ENCODE results near the gene RNF169. TPM values are rescaled to one million over a fixed set of nuclear protein-coding genes. Genes with fewer than 3 reads are reported as not detected.

RNF169 gene
- total RNA-seq, 1 experiment from 2014 or later, result 28.0 TPM

DNA sequence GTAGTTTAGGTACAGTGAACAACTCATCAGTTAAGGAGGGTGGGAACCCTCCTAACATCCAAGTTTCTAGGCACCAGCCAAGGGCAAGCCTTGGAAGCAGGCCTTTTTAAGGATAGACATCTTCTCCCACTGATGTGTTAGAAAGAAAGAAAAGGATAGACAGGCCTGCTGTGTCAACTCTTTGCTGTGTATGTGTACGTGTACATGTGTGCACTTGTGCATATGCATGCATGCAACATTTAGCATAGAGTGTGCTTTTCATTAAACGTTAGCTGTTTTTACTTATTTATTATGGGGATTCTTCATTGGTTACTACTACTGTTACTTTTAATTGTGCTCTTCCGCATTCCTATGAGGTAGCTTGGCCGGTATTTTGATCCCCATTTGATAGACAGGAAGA lies 36.1 kb downstream of the RNF169 start:
- TF ChIP-seq, protein P1, sequence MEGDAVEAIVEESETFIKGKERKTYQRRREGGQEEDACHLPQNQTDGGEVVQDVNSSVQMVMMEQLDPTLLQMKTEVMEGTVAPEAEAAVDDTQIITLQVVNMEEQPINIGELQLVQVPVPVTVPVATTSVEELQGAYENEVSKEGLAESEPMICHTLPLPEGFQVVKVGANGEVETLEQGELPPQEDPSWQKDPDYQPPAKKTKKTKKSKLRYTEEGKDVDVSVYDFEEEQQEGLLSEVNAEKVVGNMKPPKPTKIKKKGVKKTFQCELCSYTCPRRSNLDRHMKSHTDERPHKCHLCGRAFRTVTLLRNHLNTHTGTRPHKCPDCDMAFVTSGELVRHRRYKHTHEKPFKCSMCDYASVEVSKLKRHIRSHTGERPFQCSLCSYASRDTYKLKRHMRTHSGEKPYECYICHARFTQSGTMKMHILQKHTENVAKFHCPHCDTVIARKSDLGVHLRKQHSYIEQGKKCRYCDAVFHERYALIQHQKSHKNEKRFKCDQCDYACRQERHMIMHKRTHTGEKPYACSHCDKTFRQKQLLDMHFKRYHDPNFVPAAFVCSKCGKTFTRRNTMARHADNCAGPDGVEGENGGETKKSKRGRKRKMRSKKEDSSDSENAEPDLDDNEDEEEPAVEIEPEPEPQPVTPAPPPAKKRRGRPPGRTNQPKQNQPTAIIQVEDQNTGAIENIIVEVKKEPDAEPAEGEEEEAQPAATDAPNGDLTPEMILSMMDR (IDR thresholded peaks at IDR 0.05; ENCODE audit: insufficient read depth in 1 of 2, low read depth in 1 of 2, low read length in 1 of 2, severe bottlenecking in 1 of 2, unreplicated experiment in 1 of 2), result no peak
- BruUV-seq (replicated peaks), result no TSS peak

DNA sequence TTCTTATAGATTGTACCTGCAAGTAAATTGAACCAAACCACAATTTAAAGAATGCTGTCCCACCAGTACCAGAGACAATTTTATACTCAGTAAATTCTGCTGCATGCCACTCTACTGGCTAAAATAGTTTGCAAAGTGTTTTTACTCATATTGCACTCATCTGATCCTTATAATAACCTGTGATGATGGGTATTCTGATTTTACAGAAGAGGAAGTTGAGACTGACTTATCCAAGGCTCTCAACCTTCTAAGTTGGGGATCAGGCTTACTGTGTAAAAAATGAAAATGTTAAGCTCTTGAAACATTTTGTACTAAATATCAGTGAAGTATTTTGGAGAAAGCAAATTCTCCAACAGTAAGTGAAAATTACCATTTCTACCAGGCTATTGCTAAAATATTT lies 37.9 kb downstream of the RNF169 start:
- H3K36me3 ChIP-seq (ENCODE audit: control insufficient read depth, insufficient read depth, low read length), result peaks cover 15% of the 10 kb centered on the region
- no peaks in the 10 kb centered on the region for H3K27me3 ChIP-seq (replicated peaks; ENCODE audit: control insufficient read depth, insufficient read depth, low read length)
- H3K4me1 Mint-ChIP-seq (ENCODE audit: low read depth, unreplicated experiment), result no peaks in the 10 kb centered on the region
- POLR2A ChIA-PET, result no interaction called here
- no peaks in the 10 kb centered on the region for H3K27me3 Mint-ChIP-seq (ENCODE audit: insufficient read depth, unreplicated experiment)
- DNase-seq, result no peak
- no peaks in the 10 kb centered on the region for H3K9me3 Mint-ChIP-seq (ENCODE audit: unreplicated experiment)
- no peaks in the 10 kb centered on the region for H3K9me3 ChIP-seq
- intact Hi-C loops (cut with micrococcal nuclease; ENCODE audit: unreplicated experiment), result no loop called here
- no peaks in the 10 kb centered on the region for H3K4me1 ChIP-seq
- CTCF ChIA-PET, result no interaction called here
- H3K36me3 Mint-ChIP-seq (ENCODE audit: insufficient read depth, unreplicated experiment), result peaks cover 9% of the 10 kb centered on the region
- TF ChIP-seq, protein P1 (IDR thresholded peaks at IDR 0.05; ENCODE audit: insufficient read depth in 1 of 2, low read depth in 1 of 2, low read length in 1 of 2, severe bottlenecking in 1 of 2, unreplicated experiment in 1 of 2), result no peak
- BruUV-seq (replicated peaks), result no TSS peak
- no peak overlapping the region for H3K4me3 ChIP-seq (ENCODE audit: low read depth, low read length)
- no peak overlapping the region for H3K27ac Mint-ChIP-seq (ENCODE audit: unreplicated experiment)
- no peak overlapping the region for H3K4me3 Mint-ChIP-seq (ENCODE audit: unreplicated experiment)

More for the DNA sequence above, 36.1 kb downstream of the RNF169 start:
- Histone ChIP-seq H3K4me3 (ENCODE audit: low read depth, low read length) (no peak overlapping the region), H3K9me3 (no peaks in the 10 kb centered on the region), H3K4me1 (no peaks in the 10 kb centered on the region), H3K27me3 (replicated peaks; ENCODE audit: control insufficient read depth, insufficient read depth, low read length) (no peaks in the 10 kb centered on the region), H3K36me3 (ENCODE audit: control insufficient read depth, insufficient read depth, low read length) (peaks cover 1% of the 10 kb centered on the region; the same call in 1 of the 2 replicates)
- no peaks in the 10 kb centered on the region for H3K4me1 Mint-ChIP-seq (ENCODE audit: low read depth, unreplicated experiment)
- H3K4me3 Mint-ChIP-seq (ENCODE audit: unreplicated experiment), result no peak overlapping the region
- intact Hi-C loops (cut with micrococcal nuclease; ENCODE audit: unreplicated experiment), result no loop called here
- ChIA-PET POLR2A (no interaction called here), CTCF (interaction anchor here (0.5 kb wide), 1 partner anchor 14 kb away, joined by 3 read pairs; no protein-coding TSS in a partner anchor)
- H3K36me3 Mint-ChIP-seq (ENCODE audit: insufficient read depth, unreplicated experiment), result no peaks in the 10 kb centered on the region
- DNase-seq, result no peak
- H3K9me3 Mint-ChIP-seq (ENCODE audit: unreplicated experiment), result no peaks in the 10 kb centered on the region
- H3K27me3 Mint-ChIP-seq (ENCODE audit: insufficient read depth, unreplicated experiment), result no peaks in the 10 kb centered on the region
- H3K27ac Mint-ChIP-seq (ENCODE audit: unreplicated experiment), result no peak overlapping the region

DNA sequence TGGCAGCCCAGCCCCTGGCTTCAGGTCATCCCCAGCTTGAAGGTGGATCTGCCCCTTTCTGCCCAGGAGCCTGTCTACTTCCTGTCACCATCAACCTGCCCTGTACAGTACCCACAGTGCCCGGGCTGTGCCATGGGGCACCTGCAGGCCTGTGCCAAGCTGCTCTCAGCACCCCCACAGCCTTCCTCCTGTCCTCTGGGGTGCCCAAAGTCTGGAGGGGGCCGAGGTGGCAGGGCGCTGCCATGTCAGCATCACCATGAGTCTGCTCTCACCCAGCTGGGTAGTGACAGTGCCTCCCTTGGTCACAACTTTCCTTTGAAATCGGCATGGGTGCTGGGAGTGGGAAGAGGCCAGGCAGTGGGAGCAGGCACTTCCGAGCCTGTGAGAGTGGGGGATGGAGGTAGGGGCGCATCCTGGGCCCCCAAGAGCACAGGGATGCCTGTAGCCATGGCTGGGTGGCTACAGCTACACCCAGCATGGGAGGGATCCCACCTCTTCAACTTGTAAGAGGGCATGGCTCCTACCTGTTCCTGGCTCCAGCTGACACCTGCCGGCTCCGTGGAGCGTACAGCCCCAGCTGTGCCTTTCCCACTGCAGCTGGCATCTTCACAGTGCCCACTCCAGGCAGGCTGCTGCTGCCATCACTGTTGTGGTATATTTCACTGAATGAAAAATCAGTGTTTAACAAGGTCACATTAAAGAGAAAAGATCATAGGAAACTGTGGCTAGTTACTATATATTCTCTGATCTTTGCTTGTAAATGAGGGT lies 42.9 kb downstream of the RNF169 start:
- CTCF ChIA-PET, result no interaction called here
- no peaks in the 10 kb centered on the region for H3K4me1 Mint-ChIP-seq (ENCODE audit: low read depth, unreplicated experiment)
- POLR2A ChIA-PET, result no interaction called here
- no peak overlapping the region for H3K4me3 Mint-ChIP-seq (ENCODE audit: unreplicated experiment)
- no peak overlapping the region for H3K27ac Mint-ChIP-seq (ENCODE audit: unreplicated experiment)
- no peak for DNase-seq
- H3K4me3 ChIP-seq (ENCODE audit: low read depth, low read length), result no peak overlapping the region
- intact Hi-C loops (cut with micrococcal nuclease; ENCODE audit: unreplicated experiment), result no loop called here
- no peaks in the 10 kb centered on the region for H3K4me1 ChIP-seq
- no peaks in the 10 kb centered on the region for H3K9me3 Mint-ChIP-seq (ENCODE audit: unreplicated experiment)
- H3K9me3 ChIP-seq, result peaks cover 2% of the 10 kb centered on the region; the same call in 1 of the 2 replicates
- peaks cover 22% of the 10 kb centered on the region for H3K36me3 ChIP-seq (ENCODE audit: control insufficient read depth, insufficient read depth, low read length)
- TF ChIP-seq, protein P1 (IDR thresholded peaks at IDR 0.05; ENCODE audit: insufficient read depth in 1 of 2, low read depth in 1 of 2, low read length in 1 of 2, severe bottlenecking in 1 of 2, unreplicated experiment in 1 of 2), result no peak
- no peaks in the 10 kb centered on the region for H3K27me3 ChIP-seq (replicated peaks; ENCODE audit: control insufficient read depth, insufficient read depth, low read length)
- no TSS peak for BruUV-seq (replicated peaks)
- peaks cover 24% of the 10 kb centered on the region for H3K36me3 Mint-ChIP-seq (ENCODE audit: insufficient read depth, unreplicated experiment)
- no peaks in the 10 kb centered on the region for H3K27me3 Mint-ChIP-seq (ENCODE audit: insufficient read depth, unreplicated experiment)
